Duodenal mucosa (tissue), 2 donors: ENCODE measurements around the gene RPS14.

Source experiments
- H3K27ac ChIP-seq: one replicate; pipeline ENCODE4 v1.7.0; 2013; ENCODE audit warnings: low read depth, low read length
- H3K27me3 ChIP-seq, 2 donors: one replicate each; pipeline ENCODE4 v1.7.0; 2013; ENCODE audit warnings: low read length in 2 of 2, control low read depth in 1 of 2; ENCODE audit not compliant: insufficient read depth in 2 of 2, control insufficient read depth in 1 of 2
- H3K36me3 ChIP-seq, 2 donors: one replicate each; pipeline ENCODE4 v1.7.0; 2013; ENCODE audit warnings: low read length in 2 of 2, control low read depth in 1 of 2; ENCODE audit not compliant: insufficient read depth in 2 of 2, control insufficient read depth in 1 of 2
- H3K4me1 ChIP-seq, 2 donors: one replicate each; pipeline ENCODE4 v1.7.0; 2013; ENCODE audit warnings: low read length in 2 of 2, control low read depth in 1 of 2; ENCODE audit not compliant: insufficient read depth in 2 of 2, control insufficient read depth in 1 of 2
- H3K4me3 ChIP-seq, 2 donors: one replicate each; pipeline ENCODE4 v1.7.0; 2013; ENCODE audit warnings: low read length in 2 of 2, low read depth in 1 of 2
- H3K9ac ChIP-seq, 2 donors: one replicate each; pipeline ENCODE4 v1.7.0; 2013; ENCODE audit warnings: low read length in 2 of 2, low read depth in 1 of 2
- H3K9me3 ChIP-seq, 2 donors: one replicate each; pipeline ENCODE4 v1.7.0; 2013; ENCODE audit warnings: low read length in 2 of 2, control low read depth in 1 of 2; ENCODE audit not compliant: control insufficient read depth in 1 of 2

The RPS14 gene

DNA sequence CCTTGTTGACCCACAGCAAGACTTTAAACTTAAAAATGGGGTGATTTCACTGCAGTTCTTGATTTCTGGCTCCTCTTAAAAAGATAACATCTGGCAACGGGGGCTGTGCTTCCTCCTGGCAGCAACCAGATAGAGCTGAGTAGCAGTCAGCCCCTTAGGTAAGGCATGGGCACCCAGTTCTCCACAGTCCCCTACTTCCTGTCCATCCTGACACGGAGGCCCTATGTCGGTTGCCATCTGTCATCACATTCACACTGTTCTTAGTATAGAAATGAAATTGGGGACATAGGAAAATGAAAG, 48.5 kb downstream of the RPS14 start:
- Histone ChIP-seq H3K27ac (no peak overlapping the region), H3K36me3 (peaks cover 46 to 86% of the 10 kb centered on the region in 2 donors), H3K9me3 (no peaks in the 10 kb centered on the region), H3K27me3 (no peaks in the 10 kb centered on the region), H3K4me1 (no peaks in the 10 kb centered on the region), H3K9ac (no peak overlapping the region), H3K4me3 (no peak overlapping the region)

DNA sequence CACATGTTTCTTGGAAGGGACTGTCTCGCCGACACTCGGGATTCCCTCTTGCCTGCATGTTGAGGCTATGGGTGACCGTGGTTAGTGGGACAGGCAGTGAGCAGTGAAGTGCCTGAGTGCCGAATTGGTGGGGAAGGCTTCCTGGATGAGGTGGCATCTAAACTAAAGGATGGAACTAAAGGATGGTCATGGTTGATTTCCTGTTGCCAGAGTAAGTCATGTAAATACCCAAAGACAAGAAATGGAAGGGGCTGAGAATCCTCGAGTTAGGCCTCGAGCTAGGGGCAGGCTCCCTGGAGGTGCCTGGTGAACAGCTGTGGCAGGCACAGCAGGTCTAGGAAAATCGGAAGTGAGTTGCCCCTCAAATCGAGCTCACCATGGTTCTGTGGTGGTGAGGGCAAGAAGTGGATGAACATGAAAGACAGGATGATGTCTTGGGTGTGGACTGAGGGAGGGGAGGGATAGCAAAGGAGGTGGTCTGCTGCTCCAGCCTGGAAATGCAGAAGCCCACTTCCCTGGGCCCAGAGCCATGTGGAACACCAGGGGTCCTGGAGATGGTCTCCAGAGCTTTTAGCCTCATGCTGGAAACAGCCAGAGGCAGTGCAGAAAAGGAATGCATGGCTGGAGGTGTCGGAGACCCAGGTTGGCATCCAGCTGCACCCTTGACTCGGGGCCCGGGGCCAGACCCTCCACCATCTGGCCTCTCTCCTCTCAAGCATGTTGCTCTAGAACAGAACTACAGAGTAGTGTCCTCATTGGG, 49.0 kb downstream of the RPS14 start:
- Histone ChIP-seq H3K27ac (no peak overlapping the region), H3K36me3 (peaks cover 47 to 85% of the 10 kb centered on the region in 2 donors), H3K4me1 (no peaks in the 10 kb centered on the region), H3K27me3 (no peaks in the 10 kb centered on the region), H3K9me3 (no peaks in the 10 kb centered on the region), H3K4me3 (no peak overlapping the region), H3K9ac (no peak overlapping the region)

DNA sequence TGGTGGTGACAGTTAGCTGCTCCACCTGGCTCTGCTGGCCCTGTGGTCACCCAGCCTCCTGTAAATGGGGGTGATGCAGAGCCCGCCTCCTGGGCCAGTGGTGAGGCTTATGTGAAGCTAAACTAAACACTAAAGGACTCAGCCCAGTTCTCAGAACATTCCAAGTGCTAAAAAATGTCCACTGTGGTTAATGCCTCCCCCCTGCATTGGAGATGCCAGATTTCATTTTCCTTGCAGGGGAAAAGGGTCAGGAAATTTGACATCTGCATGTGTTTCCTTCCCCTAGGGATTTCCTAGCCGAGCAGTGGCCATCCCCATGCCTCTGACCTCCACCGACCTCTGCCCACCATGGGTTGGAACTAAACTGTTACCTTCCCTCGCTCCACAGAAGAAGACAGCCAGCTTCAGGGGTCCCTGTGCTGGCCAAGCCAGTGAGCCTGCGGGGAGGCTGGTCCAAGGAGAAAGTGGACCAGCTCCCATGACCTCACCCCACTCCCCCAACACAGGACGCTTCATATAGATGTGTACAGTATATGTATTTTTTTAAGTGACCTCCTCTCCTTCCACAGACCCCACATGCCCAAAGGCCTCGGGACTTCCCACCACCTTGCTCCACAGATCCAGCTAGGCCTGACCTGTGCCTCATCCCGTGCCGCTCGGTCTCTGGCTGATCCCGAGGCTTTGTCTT, 49.9 kb downstream of the RPS14 start:
- Histone ChIP-seq H3K4me1 (no peaks in the 10 kb centered on the region), H3K36me3 (peaks cover 40 to 84% of the 10 kb centered on the region in 2 donors)

DNA sequence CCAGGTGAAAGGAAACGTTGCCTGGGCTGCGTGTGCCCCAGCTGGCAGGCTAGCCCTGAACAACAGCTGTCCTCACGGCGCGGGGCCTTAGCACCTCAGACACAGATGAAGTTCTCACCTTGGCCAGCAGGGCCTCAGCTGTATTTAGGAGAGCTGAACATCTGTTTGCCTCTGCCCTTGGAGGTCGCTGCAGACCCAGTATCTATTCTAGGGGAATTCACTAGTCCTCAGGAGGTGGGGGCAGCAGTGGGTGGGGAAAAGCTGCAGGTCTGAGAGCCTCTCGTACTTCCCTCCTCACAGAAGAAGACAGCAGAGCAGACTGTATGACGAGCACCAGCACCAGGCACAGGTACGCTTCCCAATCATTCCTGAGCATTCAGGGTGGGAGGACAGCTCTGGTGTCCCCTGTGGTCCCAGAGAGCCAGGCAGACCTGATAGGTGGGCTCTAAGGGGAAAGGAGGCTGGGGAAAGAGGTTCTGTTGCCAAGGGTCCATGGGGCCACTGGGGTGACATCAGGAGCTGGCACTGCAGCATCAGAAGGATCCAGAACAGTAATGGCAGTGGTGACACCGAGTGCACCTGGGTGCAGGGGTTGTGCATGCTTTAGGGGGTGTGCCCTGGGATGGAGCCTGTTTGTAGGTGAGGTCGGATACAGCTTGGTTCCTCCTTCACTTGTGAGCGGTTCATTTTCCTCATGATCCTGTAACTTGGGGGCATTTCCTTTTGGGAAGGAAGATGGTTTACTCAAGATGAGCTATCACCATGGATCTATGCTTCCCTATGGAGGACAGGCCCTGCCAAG, 50.6 kb downstream of the RPS14 start:
- Histone ChIP-seq H3K4me3 (no peak overlapping the region), H3K27me3 (no peaks in the 10 kb centered on the region), H3K36me3 (peaks cover 39 to 85% of the 10 kb centered on the region in 2 donors), H3K9me3 (no peaks in the 10 kb centered on the region), H3K9ac (no peak overlapping the region), H3K27ac (no peak overlapping the region), H3K4me1 (no peaks in the 10 kb centered on the region)

More for the DNA sequence above, 49.9 kb downstream of the RPS14 start:
- H3K27ac ChIP-seq: no peak overlapping the region
- H3K9ac ChIP-seq: no peak overlapping the region
- H3K27me3 ChIP-seq: no peaks in the 10 kb centered on the region
- H3K4me3 ChIP-seq: no peak overlapping the region
- no peaks in the 10 kb centered on the region for H3K9me3 ChIP-seq

DNA sequence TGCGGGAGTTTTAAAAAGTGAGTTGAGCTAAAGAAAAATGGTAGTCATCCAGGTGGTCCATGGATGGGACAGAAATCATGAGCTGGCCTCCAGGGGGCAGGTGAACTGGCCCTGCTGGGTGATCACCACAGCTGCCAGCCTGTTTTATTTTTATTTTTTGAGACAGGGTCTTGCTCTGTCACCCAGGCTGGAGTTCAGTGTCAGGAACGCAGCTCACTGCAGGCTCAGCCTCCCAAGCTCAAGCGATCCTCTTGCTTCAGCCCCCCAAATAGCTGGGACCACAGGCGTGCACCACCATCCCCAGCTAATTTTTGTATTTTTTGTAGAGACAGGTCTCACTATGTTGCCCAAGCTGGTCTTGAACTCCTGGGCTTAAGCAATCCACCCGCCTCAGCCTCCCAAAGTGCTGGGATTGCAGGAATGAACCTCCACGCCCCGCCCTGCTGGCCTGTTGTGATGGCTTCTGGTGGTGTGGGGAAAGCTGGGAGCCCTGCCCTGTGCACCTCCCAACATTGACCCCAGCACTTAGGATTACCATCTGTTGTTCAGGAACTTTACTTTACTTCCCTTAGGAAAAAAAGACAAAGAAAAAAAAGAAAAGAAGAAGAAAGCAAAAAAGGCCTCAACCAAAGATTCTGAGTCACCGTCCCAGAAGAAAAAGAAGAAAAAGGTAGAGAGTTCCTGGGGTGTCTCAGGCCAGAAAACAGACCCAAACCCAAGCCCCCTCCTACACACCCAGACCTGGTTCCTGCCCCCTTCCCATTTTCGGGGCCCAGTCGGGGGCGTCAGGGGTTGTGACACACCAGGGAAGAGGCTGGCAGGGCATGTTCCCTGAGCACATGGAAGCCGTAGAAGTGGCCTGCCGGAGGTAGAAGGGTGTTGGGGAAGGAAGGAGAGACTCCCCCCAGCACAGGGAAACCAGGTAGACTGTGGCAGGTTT, 51.5 kb downstream of the RPS14 start:
- no peak overlapping the region for H3K9ac ChIP-seq
- peaks cover 33 to 87% of the 10 kb centered on the region in 2 donors for H3K36me3 ChIP-seq
- H3K4me3 ChIP-seq: no peak overlapping the region
- no peaks in the 10 kb centered on the region for H3K27me3 ChIP-seq
- no peaks in the 10 kb centered on the region for H3K9me3 ChIP-seq
- H3K4me1 ChIP-seq: no peaks in the 10 kb centered on the region
- no peak overlapping the region for H3K27ac ChIP-seq

DNA sequence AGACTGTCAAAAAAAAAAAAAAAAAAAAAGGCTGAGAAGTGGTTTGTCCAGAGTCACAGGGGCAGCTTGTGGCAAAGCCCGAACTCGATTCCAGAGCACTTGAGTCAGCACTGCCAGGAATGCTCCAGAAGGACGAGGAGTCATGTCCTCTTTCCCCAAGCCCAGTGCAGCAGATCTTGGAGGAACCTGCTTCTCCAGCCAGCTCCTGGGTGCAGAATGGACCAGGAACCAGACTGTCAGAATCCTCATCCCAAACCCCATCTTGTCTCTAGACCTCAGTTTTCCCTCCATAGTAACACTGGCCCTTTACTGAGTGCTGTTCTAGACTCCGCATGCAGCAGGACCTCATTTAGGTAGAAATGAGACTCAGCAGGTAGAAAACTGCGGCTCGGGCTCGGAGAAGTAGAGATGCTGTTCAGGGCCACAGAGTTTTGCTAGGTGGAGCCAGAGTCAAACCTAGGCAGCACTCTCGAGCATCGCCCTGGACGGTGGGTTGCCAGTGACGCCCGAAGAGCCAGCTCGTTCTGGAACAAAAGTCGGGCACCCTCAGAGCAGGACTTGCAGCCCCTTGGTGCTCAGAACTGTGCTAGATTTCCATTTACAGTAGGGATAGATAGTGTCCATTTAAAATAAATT, 52.3 kb downstream of the RPS14 start:
- Histone ChIP-seq H3K9ac (no peak overlapping the region), H3K9me3 (no peaks in the 10 kb centered on the region), H3K4me1 (no peaks in the 10 kb centered on the region), H3K36me3 (peaks cover 31 to 87% of the 10 kb centered on the region in 2 donors), H3K27me3 (no peaks in the 10 kb centered on the region), H3K4me3 (no peak overlapping the region), H3K27ac (no peak overlapping the region)

DNA sequence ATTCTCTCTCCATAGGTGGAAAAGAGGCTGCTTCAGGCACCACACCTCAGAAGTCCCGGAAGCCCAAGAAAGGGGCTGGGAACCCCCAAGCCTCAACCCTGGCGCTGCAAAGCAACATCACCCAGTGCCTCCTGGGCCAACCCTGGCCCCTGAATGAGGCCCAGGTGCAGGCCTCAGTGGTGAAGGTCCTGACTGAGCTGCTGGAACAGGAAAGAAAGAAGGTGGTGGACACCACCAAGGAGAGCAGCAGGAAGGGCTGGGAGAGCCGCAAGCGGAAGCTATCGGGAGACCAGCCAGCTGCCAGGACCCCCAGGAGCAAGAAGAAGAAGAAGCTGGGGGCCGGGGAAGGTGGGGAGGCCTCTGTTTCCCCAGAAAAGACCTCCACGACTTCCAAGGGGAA, 53.3 kb downstream of the RPS14 start:
- no peak overlapping the region for H3K27ac ChIP-seq
- peaks cover 30 to 88% of the 10 kb centered on the region in 2 donors for H3K36me3 ChIP-seq
- H3K4me3 ChIP-seq: no peak overlapping the region
- no peaks in the 10 kb centered on the region for H3K27me3 ChIP-seq
- H3K4me1 ChIP-seq: no peaks in the 10 kb centered on the region
- H3K9ac ChIP-seq: no peak overlapping the region
- no peaks in the 10 kb centered on the region for H3K9me3 ChIP-seq

DNA sequence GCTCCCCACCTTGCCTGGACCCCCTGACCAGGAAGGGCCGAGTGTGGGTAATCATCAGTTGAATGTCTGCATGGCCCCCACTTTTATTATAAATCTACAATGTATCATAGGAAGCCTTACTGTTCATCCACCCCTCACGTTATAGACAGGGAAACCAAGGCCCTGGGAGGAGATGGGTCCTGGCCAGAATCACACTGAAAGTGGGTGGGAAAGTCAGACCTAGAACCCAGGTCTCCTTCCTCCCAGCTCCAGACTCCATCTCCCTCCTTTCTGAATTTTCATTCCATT, 53.9 kb downstream of the RPS14 start:
- Histone ChIP-seq H3K36me3 (peaks cover 23 to 88% of the 10 kb centered on the region in 2 donors), H3K9ac (no peak overlapping the region), H3K27ac (no peak overlapping the region), H3K4me3 (no peak overlapping the region), H3K9me3 (no peaks in the 10 kb centered on the region), H3K4me1 (no peaks in the 10 kb centered on the region), H3K27me3 (no peaks in the 10 kb centered on the region)

DNA sequence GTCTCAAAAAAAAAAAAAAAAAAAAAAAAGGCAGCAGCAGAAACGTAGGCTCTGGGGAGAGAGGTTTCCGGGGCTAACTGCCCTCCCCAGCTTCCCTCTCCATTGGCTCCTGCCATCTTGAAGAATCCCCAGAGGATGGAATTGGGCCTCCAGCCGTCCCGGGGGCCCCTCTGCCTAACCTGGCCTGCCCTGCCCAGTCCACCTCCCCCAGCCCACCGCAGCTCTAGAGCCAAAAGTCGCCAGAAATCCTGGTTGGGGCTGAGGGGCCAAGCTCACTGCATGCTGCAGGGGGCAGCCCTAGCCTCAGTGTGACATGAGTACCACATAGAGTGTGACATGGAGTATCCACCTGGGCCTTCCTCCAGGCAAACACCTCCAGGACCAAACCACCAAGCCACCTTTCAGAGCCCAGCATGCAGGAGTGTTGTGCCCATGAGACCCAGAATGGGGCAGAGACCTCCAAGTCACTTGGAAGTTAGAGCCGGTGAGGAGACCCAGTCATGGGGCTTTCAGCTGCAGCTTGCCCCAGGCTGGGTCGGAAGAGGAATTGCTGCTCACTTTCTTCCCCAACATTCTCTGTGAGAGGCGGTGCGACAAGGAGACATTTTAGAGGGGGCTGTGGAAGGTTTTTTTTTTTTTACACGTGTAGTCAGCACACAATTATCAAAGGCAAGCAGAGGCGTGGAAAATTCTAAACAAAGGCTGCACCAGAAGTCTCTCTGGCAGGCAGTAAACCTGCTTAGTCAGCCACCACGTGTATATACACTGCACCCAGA, 54.4 kb downstream of the RPS14 start:
- Histone ChIP-seq H3K36me3 (peaks cover 23 to 86% of the 10 kb centered on the region in 2 donors), H3K27me3 (no peaks in the 10 kb centered on the region), H3K9me3 (no peaks in the 10 kb centered on the region), H3K4me3 (no peak overlapping the region), H3K4me1 (no peaks in the 10 kb centered on the region), H3K27ac (no peak overlapping the region), H3K9ac (no peak overlapping the region)
